Activated naive CD8-positive, alpha-beta T cell (primary cell): ENCODE results near the gene SDHB.

Source experiments
- H3K27ac Mint-ChIP-seq: one replicate; pipeline ENCODE4 v1.8.0; 2021; ENCODE audit warnings: mixed read lengths
- H3K27me3 Mint-ChIP-seq: one replicate; pipeline ENCODE4 v1.8.0; 2021; ENCODE audit warnings: mixed read lengths
- H3K36me3 Mint-ChIP-seq: one replicate; pipeline ENCODE4 v1.8.0; 2021; ENCODE audit warnings: mixed read lengths
- H3K4me1 Mint-ChIP-seq: one replicate; pipeline ENCODE4 v1.8.0; 2021; ENCODE audit warnings: low read depth, mixed read lengths
- H3K4me3 Mint-ChIP-seq: one replicate; pipeline ENCODE4 v1.8.0; 2021; ENCODE audit warnings: mild to moderate bottlenecking, mixed read lengths
- H3K9me3 Mint-ChIP-seq: one replicate; pipeline ENCODE4 v1.8.0; 2021; ENCODE audit warnings: low read depth, mixed read lengths

The SDHB gene

DNA sequence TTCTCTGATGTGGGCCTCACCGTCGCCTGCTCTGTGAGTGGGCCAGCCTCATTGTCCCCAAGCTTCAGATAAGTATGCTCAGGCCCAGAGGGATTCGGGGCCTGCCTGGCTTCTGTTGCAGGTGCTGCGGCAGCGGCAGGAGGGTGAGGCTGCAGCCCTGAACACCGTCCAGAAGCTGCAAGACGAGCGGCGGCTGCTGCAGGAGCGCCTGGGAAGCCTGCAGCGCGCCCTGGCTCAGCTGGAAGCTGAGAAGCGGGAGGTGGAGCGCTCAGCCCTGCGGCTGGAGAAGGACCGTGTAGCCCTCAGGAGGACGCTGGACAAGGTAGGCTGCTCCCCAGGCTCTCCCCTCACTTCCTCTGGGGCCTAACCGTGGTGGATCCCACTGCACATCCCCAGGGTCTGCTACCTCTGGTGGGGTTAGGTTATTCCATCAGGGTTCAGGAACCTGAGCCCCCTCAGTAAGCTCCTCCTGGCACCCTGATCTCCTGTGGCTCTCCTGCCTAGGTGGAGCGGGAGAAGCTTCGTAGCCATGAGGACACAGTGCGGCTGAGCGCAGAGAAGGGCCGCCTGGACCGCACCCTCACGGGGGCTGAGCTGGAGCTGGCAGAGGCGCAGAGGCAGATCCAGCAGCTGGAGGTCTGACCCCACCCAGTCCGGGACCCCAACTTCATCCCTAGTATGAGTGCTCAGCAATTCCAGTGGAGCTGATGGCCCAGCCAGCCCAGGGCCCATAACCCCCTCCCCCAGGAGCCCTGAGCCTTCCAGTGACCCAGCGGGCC is 83.5 kb downstream of the SDHB start:
- Mint-ChIP-seq H3K27ac (no peak overlapping the region), H3K4me3 (no peak overlapping the region), H3K4me1 (no peaks in the 10 kb centered on the region), H3K27me3 (no peaks in the 10 kb centered on the region), H3K9me3 (no peaks in the 10 kb centered on the region), H3K36me3 (peaks cover 1% of the 10 kb centered on the region)

- H3K36me3 Mint-ChIP-seq, result peaks cover 3% of the 10 kb centered on the region
- no peaks in the 10 kb centered on the region for H3K27me3 Mint-ChIP-seq
These were observed 84.2 kb downstream of the SDHB start for GRCh38 chr1:16969651-16970050.

DNA sequence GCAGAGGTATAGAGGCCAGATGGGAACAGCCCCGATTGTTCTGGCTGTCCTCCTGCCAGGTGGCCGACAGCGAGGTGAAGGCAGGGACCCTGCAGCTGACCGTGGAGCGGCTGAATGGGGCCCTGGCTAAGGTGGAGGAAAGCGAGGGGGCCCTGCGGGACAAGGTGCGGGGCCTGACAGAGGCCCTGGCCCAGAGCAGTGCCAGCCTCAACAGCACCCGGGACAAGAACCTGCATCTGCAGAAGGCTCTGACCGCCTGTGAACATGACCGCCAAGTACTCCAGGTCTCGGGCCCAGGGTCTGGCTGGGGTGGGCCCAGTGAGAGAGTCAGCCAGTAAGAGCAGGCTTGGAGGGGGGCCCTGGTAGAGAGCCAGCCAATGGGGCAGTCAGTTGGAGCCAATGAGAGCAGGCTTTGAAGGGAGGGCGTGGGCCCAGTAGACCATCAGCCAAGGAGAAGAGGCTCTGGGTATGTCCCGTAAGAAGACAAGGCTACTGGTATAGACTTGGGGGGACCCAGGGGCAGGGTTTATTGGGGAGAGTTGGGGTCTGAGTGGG is 84.7 kb downstream of the SDHB start:
- no peaks in the 10 kb centered on the region for H3K4me1 Mint-ChIP-seq
- no peaks in the 10 kb centered on the region for H3K9me3 Mint-ChIP-seq
- H3K36me3 Mint-ChIP-seq, result peaks cover 3% of the 10 kb centered on the region
- no peak overlapping the region for H3K4me3 Mint-ChIP-seq
- no peaks in the 10 kb centered on the region for H3K27me3 Mint-ChIP-seq
- H3K27ac Mint-ChIP-seq, result no peak overlapping the region

More at GRCh38 chr1:16969651-16970050, 84.2 kb downstream of the SDHB start:
- Mint-ChIP-seq H3K27ac (no peak overlapping the region), H3K9me3 (no peaks in the 10 kb centered on the region), H3K4me3 (no peak overlapping the region), H3K4me1 (no peaks in the 10 kb centered on the region)
